Fibroblast of peridontal ligament (primary cell): Measurements from ENCODE around the gene FES.
"Not testable (repeated sequence)": the region's sequence is repeated elsewhere in the genome, so short reads cannot be mapped to it uniquely, and the experiment has no call there.

Source experiments
- DNase-seq: peaks from one replicate; pipeline ENCODE4 v3.0.0-alpha.2; 2010; ENCODE audit errors: extremely low read depth

Gene FES

DNA sequence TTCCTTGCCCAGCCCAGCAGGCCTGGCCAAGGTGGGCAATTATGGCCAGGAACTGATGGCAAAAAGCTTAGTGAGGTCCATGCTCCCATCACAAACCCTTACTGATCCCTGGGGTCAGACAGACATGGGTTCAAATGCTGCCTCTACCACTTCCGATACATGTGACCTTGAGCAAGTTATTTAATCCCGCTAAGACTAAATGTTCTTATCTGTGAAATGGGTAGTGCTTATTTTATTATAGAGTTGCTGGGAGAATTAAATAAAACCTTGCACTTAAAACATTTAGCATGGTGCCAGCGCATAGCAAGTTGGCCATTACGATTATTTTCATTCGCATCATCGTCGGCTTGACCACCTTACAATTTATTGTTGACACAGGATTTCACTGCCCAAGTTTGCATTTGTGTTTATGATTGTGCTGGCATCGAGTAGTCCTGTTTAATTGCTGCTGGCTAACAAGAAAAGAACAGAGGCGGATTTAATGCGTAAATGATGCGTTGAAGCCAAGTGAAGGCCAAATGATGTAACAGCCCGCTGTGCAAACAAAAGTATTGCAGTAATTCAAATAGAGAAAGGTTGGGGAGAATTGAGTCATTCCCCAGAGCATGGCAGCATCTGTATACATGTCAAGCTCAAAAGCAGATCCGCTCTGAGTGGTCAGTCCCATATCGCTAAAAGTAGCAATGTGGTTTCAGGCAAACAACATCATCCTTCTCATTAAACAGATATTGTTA is 23.2 kb upstream of the FES start:
- peak; percentile 13 for DNase-seq

DNA sequence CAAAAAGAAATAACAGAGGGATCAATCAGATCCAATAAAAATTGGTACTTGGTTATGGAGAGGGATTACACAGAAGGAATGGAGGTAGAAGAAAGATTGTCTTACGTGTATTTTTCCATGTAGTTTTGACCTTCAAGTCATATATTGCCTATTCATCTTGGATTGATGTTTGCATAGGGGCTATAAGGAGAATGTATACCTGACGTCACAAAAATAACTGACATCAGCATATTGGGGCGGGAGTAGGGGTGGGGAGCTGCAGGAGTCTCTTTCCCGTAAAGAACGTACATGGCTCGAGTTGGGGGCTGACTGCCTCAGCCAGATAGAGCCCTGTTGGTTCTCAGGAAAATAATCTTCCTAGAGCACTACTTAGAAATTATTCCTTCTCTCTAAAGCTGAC is 21.8 kb upstream of the FES start:
- no peak for DNase-seq

DNA sequence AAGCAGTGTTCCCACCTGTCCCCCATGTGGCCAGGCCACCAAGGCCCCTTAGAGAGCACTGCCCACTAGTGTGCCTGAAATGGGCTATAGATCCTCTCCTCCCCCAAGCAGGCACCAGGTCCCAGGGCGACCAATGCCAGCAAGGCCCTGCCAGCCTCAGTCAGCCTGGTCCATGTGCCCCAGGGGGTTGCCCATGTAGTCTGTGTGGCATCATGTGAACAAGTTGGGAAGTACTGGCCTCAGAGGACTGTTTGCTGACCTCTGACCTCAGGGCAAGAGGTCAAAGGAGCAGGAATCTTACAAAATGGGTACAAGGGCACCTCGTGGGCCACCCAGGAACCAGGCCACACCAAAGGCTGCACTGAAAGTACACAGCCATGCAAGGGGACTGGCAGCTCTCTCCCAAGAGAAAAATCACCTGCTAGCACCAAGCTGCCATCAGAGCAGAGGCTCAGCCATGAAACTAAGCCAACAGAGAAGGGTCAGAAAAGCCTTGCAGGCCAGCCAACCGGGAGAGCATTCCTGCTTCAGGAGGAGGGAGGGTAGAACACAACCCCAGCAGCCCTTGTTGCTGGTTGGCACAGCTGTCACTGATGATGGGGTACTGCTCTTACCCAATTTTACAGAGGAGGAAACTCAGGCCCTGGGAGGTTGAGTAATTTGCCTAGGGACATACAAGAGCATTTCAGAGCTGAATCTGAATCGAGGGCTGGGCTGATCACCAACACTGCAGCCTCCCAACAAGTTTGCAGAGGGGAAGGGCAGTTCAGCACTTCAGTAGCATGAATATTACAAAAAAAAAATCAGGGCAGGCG is 21.1 kb upstream of the FES start:
- DNase-seq, result peak; percentile 67

- DNase-seq, result no peak
Observed at GRCh38 chr15:90863987-90864386, 20.3 kb upstream of the FES start.

DNA sequence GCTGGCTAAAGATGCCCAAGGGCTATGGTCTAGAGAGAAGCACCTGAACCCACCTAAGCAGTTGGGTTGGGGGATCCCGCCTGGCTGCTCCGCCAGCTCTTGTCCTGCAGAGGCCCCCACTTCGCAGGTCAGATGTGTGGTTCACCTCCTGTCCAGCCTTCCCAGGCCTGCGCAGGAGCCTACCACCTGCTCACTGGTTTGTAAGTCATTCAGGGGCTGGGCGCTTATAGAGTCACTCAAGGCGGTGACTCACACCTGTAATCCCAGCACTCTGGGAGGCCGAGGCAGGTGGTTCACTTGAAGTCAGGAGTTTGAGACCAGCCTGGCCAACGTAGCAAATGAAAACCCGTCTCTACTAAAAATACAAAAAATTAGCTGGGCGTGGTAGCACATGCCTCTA is 19.8 kb upstream of the FES start:
- no peak for DNase-seq

DNA sequence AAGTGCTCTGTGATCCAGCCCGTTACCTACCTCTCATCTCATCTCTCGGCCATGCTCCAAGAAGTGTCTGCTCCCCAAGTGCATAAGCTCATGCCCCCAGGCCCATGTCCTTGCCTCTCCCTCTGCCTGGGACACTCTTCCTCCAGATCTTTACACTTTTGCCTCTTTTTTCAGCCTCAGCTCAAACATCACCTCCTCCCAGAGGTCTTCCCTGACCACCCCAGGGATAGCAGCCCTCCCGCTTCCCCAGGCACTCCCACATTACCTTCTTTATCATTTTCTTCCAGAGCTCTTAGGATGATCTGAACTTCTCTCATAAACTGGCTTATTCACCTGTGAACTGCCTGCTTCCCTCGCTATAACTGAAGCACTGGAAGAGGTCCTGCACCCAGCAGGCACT is 18.6 kb upstream of the FES start:
- no peak for DNase-seq

- no peak for DNase-seq
Observed at GRCh38 chr15:90866161-90866715, 18.1 kb upstream of the FES start.

DNA sequence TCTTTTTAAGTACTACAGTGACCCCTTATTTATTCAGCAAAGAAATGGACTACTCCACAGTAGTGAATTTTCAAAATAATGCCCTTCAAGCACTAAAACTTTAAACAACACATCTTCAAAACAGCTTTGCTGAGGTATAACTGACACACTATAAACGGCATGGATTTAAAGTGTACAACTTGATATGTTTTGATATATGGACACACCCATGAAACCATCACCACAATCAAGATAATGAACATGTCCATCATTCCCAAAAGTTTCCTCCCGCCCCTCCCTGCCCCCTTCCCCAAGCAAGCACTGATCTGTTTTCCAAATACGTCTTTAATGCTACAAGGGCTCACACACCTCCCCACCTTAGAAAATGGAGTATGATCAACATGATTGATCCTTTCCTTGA is 17.5 kb upstream of the FES start:
- no peak for DNase-seq

- no peak for DNase-seq
Observed at GRCh38 chr15:90868261-90868689, 16.0 kb upstream of the FES start, which contains the start of gene FURIN. Gene FURIN (plus strand): TSS chr15:90868588. CDS start chr15:90875741, 7,153 bp downstream.

DNA sequence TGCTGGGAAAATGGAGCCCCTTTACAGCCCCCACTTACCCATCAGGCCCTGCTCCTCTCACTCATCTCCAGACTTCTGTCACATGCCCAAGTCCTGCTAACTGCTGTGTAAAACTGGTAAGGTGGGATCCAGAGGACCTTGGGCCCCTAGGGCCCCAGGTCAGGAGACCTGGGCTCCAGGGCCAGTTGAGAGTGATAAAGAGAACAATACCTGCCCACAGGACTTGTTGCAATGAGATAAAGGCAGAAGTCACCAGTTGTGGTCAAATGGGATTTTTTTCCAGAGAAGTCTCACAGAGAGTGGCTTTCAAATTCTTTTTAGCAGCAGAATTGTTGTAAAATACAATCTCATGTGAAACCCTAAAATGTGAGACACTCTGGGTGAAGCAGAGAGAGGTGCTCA is 15.2 kb upstream of the FES start:
- DNase-seq, result no peak

DNA sequence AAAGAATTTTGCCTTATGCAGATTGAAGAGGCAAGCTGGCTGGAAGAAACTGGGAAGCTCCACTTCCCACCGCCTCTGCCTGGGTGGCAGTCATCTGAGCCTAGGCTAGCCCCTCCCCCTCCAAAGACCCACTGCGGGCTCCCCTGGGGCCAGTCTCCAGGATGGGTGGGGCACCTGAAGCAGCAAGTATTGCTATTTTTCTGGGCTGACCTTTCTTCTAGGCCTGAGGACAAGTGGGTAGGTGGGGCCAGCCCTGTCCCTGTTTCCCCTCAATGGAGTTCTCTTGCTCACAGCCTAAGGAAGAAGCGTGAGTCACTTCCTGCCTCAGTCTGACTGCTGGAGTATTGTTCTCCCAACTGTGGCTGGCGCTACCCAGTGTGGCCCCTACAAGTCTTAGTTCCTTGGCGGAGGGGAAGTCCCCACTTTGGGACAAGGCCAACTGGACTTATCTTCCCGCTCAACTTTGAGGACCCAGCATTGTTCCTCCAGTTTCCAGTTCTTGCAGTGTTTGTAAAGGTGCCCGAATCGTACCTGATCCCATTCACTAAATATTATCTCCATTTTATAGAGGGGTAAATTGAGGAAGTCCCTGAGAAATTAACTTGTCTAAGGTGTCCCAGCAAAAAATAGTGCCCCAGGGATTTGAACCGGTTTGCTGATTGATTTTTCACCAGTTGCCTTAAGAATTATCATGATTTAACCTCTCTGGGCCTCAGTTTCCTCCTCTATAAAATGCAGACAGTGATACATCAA is 14.5 kb upstream of the FES start:
- DNase-seq, result peak; percentile 56

DNA sequence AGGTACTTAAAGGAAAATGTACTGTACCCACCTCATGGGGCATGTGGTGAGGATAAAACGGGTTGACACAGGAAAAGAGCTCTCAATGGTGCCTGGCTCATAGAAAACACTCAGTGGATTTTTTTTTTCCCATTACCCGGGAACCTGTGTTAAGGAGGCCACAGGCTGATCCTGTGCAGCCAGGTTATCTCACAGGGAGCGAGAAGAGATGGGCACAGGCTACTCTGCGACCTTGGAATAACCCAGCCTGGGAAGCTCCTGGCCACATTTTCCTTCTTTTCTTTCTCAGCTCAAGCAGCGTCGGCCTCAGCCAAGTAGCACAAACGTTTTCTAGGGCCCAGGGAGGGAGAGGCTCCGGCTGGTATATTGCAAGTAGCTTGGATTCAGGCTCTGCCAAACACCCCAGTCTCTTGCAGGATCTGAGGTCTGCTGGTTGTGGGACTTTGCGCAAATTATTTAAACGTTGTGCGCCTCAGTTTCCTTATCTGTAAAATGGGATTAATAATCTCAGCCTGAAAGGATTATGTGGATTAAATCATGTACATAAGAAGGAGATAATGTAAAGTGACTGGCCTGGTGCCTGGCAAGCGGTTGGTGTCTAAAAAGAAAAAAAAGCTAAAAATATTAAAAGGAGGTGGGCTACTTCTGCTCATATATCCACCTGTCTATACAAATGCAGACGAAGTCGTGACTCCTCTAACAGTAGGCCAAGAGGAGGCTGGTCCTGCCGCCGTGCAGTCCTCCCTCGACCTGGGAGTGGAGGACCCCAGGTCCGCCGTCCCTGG is 13.8 kb upstream of the FES start:
- DNase-seq, result peak; percentile 33

DNA sequence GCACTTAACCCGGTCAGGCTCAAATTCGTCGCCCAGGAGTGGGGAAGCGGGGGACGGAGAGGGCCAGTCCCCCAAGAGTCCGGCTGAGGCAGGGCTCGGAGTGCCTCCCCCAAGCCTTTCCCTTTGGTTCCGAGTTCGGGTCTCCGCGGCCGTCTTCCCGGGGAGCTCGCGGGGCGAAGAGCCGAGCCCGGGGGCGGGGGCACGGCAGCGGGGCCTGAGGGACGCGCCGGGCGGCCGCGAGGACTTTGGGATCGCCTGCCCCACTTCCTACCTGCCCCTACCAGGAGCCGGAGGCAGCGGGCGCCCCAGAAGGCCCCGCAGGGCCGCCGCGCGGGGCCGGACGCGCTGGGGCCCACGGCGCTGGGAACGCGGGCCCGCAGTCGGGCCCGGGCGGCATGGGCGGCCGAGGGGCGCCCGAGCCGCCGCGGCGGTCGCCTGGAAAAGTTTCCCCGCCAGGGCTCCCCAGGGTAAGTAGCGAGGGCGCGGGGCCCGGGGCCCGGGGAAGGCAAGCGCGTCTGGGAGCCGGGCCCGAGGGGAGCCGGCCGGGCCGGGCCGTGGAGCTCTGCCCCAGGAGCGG is 13.1 kb upstream of the FES start:
- no peak for DNase-seq

- DNase-seq, result no peak
Observed at GRCh38 chr15:90871716-90872485, 12.4 kb upstream of the FES start.

GRCh38 chr15:90872486-90873184 is 11.7 kb upstream of the FES start:
- peak; percentile 55 for DNase-seq

DNA sequence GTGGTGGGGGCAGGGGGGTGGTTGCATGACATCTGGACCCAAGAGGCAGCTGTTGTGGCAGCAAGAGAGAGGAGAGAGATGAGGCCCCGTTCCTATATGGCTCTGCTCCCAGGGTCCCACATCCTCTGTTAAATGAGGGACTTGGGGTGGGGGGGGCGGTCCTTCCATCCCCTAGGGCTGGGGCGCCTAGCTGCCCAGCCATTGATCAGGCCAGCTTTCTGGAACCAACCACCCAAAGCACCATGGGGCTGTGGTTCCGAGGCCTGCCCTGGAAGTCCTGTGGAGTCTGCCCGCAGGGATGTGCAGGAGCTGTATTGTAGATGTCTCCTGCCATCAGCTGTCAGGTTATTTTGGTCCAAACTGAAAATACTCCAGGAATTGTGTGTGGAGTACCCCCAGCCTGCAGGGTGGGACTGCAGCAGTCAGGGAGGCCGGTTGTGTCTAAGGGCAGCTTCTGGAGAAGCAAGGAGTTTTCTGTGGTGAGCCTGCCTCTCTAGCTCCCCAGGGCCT is 10.8 kb upstream of the FES start:
- DNase-seq, result no peak

DNA sequence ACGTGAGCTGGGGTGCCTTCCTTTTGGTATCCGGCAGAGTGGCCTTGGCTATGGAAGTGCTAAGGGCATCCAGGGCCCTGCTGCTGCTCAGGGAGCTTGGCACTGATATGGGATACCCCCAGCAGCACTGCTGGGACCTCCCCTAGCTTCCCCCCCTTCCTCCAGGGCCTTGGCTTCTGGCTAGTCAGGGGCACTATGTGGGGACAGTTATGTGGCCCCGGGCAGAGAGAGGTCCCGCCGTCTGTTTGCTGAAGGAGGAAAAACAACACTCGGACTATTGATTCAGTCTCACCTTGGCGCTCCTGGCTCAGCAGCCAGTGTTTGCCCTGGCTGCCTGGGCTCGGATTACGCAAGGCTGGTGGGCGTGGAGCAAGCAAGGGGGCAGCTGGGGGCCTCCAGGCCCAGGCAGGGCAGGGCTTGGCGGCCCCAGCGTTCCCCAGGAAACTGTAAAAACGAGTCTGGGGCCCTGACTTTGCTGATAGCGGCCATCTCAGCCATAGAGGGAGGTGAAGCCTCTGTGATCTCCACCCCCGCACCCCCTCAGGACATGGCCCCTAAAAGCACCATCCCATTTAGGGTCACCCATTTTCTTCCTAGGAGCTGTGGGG is 10.2 kb upstream of the FES start:
- no peak for DNase-seq

DNA sequence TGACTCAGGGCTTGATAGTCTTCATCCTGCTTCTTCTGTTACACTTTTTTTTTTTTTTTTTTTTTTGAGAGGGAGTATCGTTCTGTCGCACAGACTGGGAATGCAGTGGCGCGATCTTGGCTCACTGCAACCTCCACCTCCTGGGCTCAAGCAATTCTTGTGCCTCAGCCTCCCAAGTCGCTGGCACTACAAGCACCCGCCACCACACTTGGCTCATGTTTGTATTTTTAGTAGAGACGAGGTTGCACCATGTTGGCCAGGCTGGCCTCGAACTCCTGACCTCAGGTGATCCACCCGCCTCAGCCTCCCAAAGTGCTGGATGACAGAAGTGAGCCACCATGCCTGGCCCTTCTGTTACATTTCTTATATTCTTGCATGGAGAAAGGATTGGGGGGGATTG is 9.3 kb upstream of the FES start:
- DNase-seq, result not testable (repeated sequence)

GRCh38 chr15:90875549-90875981 is 8.7 kb upstream of the FES start:
- DNase-seq, result no peak
